ENCODE measurements around the gene MACROD2.

GRCh38 chr20:15886250-15886649 is 1890.9 kb downstream of the MACROD2 start:
- TF ChIP-seq, protein P1, sequence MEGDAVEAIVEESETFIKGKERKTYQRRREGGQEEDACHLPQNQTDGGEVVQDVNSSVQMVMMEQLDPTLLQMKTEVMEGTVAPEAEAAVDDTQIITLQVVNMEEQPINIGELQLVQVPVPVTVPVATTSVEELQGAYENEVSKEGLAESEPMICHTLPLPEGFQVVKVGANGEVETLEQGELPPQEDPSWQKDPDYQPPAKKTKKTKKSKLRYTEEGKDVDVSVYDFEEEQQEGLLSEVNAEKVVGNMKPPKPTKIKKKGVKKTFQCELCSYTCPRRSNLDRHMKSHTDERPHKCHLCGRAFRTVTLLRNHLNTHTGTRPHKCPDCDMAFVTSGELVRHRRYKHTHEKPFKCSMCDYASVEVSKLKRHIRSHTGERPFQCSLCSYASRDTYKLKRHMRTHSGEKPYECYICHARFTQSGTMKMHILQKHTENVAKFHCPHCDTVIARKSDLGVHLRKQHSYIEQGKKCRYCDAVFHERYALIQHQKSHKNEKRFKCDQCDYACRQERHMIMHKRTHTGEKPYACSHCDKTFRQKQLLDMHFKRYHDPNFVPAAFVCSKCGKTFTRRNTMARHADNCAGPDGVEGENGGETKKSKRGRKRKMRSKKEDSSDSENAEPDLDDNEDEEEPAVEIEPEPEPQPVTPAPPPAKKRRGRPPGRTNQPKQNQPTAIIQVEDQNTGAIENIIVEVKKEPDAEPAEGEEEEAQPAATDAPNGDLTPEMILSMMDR (tag by site-specific recombination; IDR thresholded peaks at IDR 0.05) = no peak
- TF ChIP-seq SP2 (tag by site-specific recombination; IDR thresholded peaks at IDR 0.05) (no peak), ZNF324 (tag by site-specific recombination; IDR thresholded peaks at IDR 0.05) (no peak), ZNF169 (tag by site-specific recombination; IDR thresholded peaks at IDR 0.05) (no peak), ZNF274 (IDR thresholded peaks at IDR 0.05; ENCODE audit: low read length) (no peak), ZNF274 (tag by site-specific recombination; IDR thresholded peaks at IDR 0.05; ENCODE audit: borderline replicate concordance) (no peak), ZNF837 (tag by site-specific recombination; IDR thresholded peaks at IDR 0.05) (no peak), GLI4 (tag by site-specific recombination; IDR thresholded peaks at IDR 0.05) (no peak), ZNF518A (tag by site-specific recombination; conservative IDR thresholded peaks at IDR 0.05; ENCODE audit: low read depth) (no peak), ZNF639 (tag by site-specific recombination; IDR thresholded peaks at IDR 0.05) (no peak), HOXC10 (CRISPR knock-in tag; IDR thresholded peaks at IDR 0.05) (no peak), ZNF354C (tag by site-specific recombination; IDR thresholded peaks at IDR 0.05; ENCODE audit: borderline replicate concordance, low read depth) (no peak), PATZ1 (tag by site-specific recombination; IDR thresholded peaks at IDR 0.05) (no peak)
- TF ChIP-seq, protein P2, sequence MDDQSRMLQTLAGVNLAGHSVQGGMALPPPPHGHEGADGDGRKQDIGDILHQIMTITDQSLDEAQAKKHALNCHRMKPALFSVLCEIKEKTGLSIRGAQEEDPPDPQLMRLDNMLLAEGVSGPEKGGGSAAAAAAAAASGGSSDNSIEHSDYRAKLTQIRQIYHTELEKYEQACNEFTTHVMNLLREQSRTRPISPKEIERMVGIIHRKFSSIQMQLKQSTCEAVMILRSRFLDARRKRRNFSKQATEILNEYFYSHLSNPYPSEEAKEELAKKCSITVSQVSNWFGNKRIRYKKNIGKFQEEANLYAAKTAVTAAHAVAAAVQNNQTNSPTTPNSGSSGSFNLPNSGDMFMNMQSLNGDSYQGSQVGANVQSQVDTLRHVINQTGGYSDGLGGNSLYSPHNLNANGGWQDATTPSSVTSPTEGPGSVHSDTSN (CRISPR knock-in tag; IDR thresholded peaks at IDR 0.05) = no peak
